Measurements from ENCODE around the gene COL4A1. TPM values are rescaled to one million over a fixed set of nuclear protein-coding genes. Genes with fewer than 3 reads are reported as not detected.

COL4A1 gene
- total and polyA plus RNA-seq, 2 donors from 2014 or later = 53.0 to 218 TPM

DNA sequence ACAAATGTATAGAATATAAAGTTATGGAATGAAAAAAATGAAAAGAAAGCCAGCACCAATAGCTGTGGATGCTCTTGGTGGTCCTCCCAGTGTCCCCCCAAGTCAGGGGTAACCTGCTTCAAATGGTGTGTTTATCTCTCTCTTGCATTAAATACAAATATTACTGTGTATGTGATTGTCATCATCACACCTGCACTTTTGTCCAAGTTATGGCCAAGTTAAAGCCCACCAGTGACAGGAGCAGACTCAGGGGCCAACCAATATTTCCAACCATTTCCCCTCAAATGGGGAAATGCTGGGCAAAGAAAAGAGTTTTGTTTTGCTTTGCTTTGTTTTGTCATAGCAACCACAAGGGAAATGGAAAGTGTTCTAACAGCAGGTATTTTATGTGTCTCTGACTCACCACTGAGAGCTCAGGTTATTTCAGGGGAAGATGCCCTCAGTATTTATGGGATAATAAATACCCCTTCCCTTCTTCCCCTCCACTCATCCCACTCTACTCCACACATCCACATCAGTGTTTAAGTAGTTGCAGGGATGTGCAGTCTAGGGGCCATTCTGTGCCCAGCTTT lies 133.6 kb downstream of the COL4A1 start:
- DNase-seq (no peak), FAIRE-seq (no peak)
- no peak overlapping the region for H3K9ac ChIP-seq (ENCODE audit: low read length in 3 of 3)
- peaks cover 36 to 78% (median 46%) of the 10 kb centered on the region in 3 donors for H3K36me3 ChIP-seq (ENCODE audit: control insufficient read depth in 2 of 3, insufficient read depth in 3 of 3, low read length in 3 of 3)
- no peaks in the 10 kb centered on the region for H3K9me3 ChIP-seq (ENCODE audit: control insufficient read depth in 2 of 3, insufficient read depth in 1 of 3, low read length in 3 of 3)
- no peak overlapping the region for H3K27ac ChIP-seq (ENCODE audit: low read depth in 2 of 2, low read length in 2 of 2)
- intact Hi-C loops (cut with DNase I) = no loop called here
- no peaks in the 10 kb centered on the region for H3K27me3 ChIP-seq (ENCODE audit: control insufficient read depth, insufficient read depth, low read length)
- no peaks in the 10 kb centered on the region for H3K4me1 ChIP-seq (ENCODE audit: control insufficient read depth in 2 of 3, insufficient read depth in 2 of 3, low read depth in 1 of 3, low read length in 3 of 3)
- no peak overlapping the region for H3K4me3 ChIP-seq (ENCODE audit: low read length in 3 of 3)
- TF ChIP-seq, protein P1, sequence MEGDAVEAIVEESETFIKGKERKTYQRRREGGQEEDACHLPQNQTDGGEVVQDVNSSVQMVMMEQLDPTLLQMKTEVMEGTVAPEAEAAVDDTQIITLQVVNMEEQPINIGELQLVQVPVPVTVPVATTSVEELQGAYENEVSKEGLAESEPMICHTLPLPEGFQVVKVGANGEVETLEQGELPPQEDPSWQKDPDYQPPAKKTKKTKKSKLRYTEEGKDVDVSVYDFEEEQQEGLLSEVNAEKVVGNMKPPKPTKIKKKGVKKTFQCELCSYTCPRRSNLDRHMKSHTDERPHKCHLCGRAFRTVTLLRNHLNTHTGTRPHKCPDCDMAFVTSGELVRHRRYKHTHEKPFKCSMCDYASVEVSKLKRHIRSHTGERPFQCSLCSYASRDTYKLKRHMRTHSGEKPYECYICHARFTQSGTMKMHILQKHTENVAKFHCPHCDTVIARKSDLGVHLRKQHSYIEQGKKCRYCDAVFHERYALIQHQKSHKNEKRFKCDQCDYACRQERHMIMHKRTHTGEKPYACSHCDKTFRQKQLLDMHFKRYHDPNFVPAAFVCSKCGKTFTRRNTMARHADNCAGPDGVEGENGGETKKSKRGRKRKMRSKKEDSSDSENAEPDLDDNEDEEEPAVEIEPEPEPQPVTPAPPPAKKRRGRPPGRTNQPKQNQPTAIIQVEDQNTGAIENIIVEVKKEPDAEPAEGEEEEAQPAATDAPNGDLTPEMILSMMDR (IDR thresholded peaks at IDR 0.05; ENCODE audit: borderline replicate concordance, extremely low read depth, insufficient read depth) = no peak

- DNase-seq (no peak), FAIRE-seq (no peak)
- TF ChIP-seq, protein P1 (IDR thresholded peaks at IDR 0.05; ENCODE audit: borderline replicate concordance, extremely low read depth, insufficient read depth) = no peak
- intact Hi-C loops (cut with DNase I) = no loop called here
- H3K9me3 ChIP-seq (ENCODE audit: control insufficient read depth in 2 of 3, insufficient read depth in 1 of 3, low read length in 3 of 3) = no peaks in the 10 kb centered on the region
- no peak overlapping the region for H3K9ac ChIP-seq (ENCODE audit: low read length in 3 of 3)
- H3K36me3 ChIP-seq (ENCODE audit: control insufficient read depth in 2 of 3, insufficient read depth in 3 of 3, low read length in 3 of 3) = peaks cover 27 to 68% (median 35%) of the 10 kb centered on the region in 3 donors
- H3K4me3 ChIP-seq (ENCODE audit: low read length in 3 of 3) = no peak overlapping the region
- no peaks in the 10 kb centered on the region for H3K27me3 ChIP-seq (ENCODE audit: control insufficient read depth, insufficient read depth, low read length)
- H3K4me1 ChIP-seq (ENCODE audit: control insufficient read depth in 2 of 3, insufficient read depth in 2 of 3, low read depth in 1 of 3, low read length in 3 of 3) = no peaks in the 10 kb centered on the region
- H3K27ac ChIP-seq (ENCODE audit: low read depth in 2 of 2, low read length in 2 of 2) = no peak overlapping the region
Measured at GRCh38 chr13:110170882-110171281, 136.1 kb downstream of the COL4A1 start.

- no peaks in the 10 kb centered on the region for H3K27me3 ChIP-seq (ENCODE audit: control insufficient read depth, insufficient read depth, low read length)
- DNase-seq (no peak), FAIRE-seq (no peak)
- no peak overlapping the region for H3K27ac ChIP-seq (ENCODE audit: low read depth in 2 of 2, low read length in 2 of 2)
- H3K4me3 ChIP-seq (ENCODE audit: low read length in 3 of 3) = no peak overlapping the region
- H3K36me3 ChIP-seq (ENCODE audit: control insufficient read depth in 2 of 3, insufficient read depth in 3 of 3, low read length in 3 of 3) = peaks cover 26 to 66% (median 30%) of the 10 kb centered on the region in 3 donors
- H3K9ac ChIP-seq (ENCODE audit: low read length in 3 of 3) = no peak overlapping the region
- intact Hi-C loops (cut with DNase I) = no loop called here
- no peaks in the 10 kb centered on the region for H3K4me1 ChIP-seq (ENCODE audit: control insufficient read depth in 2 of 3, insufficient read depth in 2 of 3, low read depth in 1 of 3, low read length in 3 of 3)
- no peaks in the 10 kb centered on the region for H3K9me3 ChIP-seq (ENCODE audit: control insufficient read depth in 2 of 3, insufficient read depth in 1 of 3, low read length in 3 of 3)
- TF ChIP-seq, protein P1 (IDR thresholded peaks at IDR 0.05; ENCODE audit: borderline replicate concordance, extremely low read depth, insufficient read depth) = no peak
Measured at GRCh38 chr13:110170020-110170790, 136.8 kb downstream of the COL4A1 start.
